IPS-NIHi7 (cell line): ENCODE data around the gene N4BP2L1.
A peak's percentile ranks its signal among the peaks of the same experiment; 100 is the strongest.

ENCODE experiments used
- DNase-seq: peaks from one replicate; pipeline ENCODE4 v3.0.0; 2012; ENCODE audit warnings: mixed read lengths; ENCODE audit errors: extremely low spot score

The N4BP2L1 gene

GRCh38 chr13:32427852-32428580 lies at the start of gene N4BP2L1:
N4BP2L1 (minus strand) TSS chr13:32428130; CDS start chr13:32428082, 48 bp downstream.
- DNase-seq, result peak; percentile 73

- DNase-seq, result no peak
These were observed 49.0 kb upstream of the N4BP2L1 start for GRCh38 chr13:32476892-32477291.

DNA sequence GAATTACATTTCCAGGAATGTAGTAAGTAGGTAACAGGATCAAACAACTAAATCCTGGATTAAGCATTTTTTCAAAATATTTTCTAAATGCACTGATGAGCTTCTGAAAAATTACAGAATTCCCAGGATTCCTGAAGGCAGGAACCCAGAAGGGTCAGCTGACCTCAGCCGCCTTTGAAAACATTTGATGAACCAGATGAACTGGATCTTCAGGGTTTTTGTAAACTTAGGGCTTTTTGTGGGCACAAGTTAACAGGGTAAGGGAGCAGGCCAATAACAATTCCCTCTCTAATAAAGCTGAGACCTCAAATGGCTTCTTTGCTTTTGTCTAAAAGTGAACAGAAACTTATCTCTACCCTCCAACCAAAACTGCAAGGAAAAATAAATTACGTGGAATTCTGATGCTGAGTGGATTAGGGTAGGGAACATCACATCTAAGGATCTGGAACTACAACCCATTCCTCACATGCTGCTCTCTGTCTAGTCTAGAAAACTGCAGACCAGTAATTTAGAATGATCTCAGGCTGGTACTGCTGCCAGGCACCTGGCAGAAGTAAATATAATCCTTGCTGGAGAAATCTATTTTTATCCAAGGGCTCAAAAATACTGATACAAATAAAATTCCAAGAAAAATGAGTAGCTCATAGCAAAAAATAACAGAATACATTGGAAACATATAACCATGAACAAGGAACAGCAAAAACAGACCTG lies 48.2 kb upstream of the N4BP2L1 start:
- DNase-seq, result no peak

- DNase-seq, result no peak
These were observed 47.3 kb upstream of the N4BP2L1 start for GRCh38 chr13:32474999-32475792.

GRCh38 chr13:32473650-32474049 lies 45.7 kb upstream of the N4BP2L1 start:
- no peak for DNase-seq

DNA sequence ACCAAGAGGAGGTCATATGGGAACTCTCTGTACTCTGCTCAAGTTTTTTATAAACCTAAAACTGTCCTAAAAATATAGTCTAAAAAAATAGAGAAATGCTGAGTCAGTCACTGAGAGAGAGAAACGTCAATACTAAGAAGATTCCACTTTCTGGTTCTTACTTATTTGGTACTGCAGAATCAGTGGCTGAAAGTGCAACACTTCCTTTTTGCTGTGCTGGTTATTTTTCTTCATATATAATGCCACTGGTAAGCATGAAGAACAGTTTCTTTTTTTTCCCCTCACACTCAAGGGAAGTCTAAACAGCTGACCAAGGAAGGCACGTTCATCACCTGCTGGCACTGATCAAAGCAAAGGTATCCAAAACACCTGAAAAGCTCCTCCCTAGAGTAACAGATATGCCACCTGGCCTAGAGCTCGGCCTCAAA lies 44.3 kb upstream of the N4BP2L1 start:
- DNase-seq, result no peak

DNA sequence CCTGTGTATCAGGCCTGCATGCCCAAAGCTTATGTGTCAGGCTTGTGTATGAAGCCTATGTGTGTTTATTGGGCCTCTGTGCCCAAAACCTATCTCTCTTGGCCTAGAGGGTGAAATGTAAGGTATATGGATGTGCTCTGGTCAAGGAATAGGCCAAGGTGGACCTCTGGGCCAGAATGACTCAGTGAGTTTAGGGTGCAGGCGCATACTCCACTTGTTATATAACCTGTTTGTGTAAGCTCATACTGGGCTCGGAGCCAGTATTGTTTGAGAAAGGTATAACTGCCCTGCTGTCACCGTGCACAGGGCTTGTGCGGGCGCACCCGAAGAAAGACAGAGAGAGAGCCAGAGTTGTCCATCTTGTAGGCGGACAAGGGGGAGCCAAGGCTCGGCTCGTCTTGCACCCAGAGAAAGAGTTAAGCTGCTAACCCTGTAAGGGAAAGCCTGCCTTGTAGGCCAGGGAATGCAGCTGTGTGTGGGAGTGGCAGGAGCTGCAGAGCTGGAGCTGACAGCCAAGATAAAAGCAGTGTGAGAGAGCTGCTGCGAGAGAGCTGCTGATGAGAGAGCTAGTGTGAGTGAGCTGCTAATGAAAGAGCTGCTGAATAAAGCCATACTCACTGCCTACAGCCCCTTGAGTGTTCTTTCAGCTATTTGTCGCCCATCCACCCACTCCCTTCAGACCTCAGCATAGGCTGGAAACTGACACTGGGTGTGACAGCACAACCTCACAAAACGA lies 43.4 kb upstream of the N4BP2L1 start:
- DNase-seq, result no peak

- no peak for DNase-seq
These were observed 40.7 kb upstream of the N4BP2L1 start for GRCh38 chr13:32468502-32469142.

DNA sequence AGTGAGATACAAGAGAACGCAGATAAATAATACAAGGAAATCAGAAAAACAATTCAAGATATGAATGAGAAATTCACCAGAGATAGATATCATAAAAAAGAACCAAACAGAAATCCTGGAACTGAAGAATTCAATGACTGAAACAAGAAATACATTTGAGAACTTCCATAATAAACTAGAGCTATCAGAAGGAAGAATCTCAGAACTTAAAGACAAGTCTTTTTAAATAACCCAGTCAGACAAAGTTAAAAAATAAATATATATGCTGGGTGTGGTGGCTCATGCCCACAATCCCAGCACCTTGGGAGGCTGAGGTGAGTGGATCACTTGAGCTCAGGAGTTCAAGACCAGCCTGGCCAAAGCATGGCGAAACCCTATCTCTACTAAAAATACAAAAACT lies 28.7 kb upstream of the N4BP2L1 start:
- no peak for DNase-seq

DNA sequence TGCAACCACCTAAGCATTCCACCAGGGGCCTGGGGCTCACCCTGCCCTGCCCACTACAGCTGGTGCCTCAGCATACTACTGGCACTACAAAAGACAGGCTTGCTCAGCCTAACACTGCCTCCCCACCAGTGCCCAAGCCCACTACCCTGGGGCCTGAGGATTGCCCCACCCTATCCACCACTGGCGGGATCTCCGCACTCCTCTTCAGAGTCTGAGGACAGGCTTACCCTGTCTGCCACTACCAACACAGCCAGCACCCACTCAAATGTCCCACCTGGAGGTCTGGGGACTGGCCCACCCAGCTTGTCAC lies 27.6 kb upstream of the N4BP2L1 start:
- no peak for DNase-seq

- no peak for DNase-seq
These were observed 27.1 kb upstream of the N4BP2L1 start for GRCh38 chr13:32454886-32455593.

- DNase-seq, result no peak
These were observed 26.1 kb upstream of the N4BP2L1 start for GRCh38 chr13:32453981-32454380.

- no peak for DNase-seq
These were observed 21.0 kb upstream of the N4BP2L1 start for GRCh38 chr13:32448972-32449371.

DNA sequence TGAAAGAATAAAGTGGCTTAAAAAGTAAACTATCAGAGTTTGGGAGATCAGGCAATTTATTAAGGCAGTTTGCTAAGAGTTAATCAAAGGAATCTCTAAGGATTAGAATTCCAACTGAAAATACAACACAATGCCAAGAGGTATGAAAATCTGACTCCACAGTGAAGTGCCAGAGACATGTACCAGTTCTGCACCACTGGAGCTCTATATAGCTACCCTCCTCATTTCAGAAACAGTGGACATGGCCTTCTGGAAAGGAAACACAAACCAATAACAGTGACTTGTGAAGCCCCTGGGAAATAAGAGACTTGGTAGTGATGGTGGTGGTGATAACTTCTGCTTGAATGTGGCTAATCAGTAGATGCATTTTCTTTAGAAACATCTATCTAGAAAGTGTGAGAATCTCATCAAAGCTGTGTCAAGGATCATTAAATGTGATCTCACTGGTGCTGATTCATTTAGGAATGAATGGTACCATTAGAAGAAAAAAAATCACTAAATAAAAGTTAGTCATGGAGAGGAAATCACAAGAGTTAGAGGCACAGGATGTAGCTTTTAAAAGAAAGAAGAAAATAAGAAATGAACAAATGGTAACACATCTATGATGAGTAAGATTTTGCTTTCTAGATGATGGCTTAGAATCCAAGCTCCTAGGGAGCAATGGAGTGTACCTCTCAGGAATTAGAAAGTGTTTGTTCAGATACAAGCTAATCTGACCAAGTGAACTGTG lies 20.1 kb upstream of the N4BP2L1 start:
- no peak for DNase-seq

GRCh38 chr13:32446773-32447465 lies 19.0 kb upstream of the N4BP2L1 start:
- DNase-seq, result no peak

DNA sequence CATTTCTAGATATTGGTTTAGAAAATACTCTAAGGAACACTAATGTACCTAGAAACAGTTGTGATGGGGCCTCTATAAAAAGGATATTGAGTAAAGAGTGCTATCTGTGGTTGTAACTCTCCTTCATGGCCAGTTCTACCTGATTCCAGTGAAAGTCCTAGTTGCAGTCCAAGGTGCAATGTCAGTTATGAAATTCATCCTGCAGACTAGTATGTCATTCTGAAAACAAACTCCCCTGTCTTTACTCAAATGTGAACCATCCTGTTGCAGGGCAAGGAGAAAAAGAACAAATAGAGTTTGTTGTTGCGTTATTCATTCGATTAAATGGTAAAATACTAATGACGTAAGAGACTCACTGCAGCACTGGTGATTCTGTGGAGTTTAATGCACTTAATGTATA lies 18.3 kb upstream of the N4BP2L1 start:
- DNase-seq, result no peak

DNA sequence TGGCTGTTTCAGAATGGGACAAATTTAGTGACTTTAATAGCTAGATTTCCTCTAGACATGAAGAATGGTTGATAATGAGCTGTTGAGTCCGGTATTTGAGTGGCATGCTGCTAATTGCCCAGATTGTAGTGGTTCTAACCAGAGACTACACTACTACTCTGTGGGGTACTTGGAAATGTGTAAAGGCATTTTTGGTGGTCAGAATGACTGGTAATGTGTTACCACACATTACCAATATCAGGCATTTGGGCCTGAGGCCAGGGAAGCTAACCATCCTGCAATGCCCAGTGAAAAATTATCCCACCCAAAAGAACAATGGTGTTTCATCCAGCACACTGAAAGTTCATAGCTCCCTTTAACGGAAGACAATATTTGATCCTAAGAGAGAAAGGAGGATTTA lies 17.5 kb upstream of the N4BP2L1 start:
- DNase-seq, result no peak

- DNase-seq, result no peak
These were observed 15.2 kb upstream of the N4BP2L1 start for GRCh38 chr13:32443111-32443510.

GRCh38 chr13:32438871-32439270 lies 10.9 kb upstream of the N4BP2L1 start:
- no peak for DNase-seq

DNA sequence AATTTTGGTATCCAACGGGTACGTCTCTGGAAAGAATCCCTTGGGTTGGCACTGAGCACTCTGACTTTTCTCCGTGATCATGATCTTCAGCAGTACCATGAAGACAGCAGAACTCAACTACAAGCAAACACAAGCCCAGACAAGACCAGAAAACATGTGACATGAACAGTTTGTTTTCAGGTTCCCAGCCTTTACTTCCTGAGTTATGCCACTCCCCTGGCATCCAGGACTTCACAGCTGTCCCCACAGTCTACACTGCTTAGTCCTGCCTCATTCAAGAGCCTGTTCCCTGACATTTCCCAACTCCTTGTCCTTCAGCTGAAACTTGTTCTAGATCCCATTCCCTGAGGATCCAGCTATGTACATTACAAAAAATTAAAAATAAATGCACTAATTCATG lies 4.9 kb upstream of the N4BP2L1 start:
- no peak for DNase-seq
